NCI-H2227 treated with DMSO at 0.1 percent for 48 hours (cell line): ENCODE measurements around the gene ITPKB.

Experiments used
- DNase-seq: peaks from one replicate; lab custom pipeline; 2025; lab: John Stamatoyannopoulos, UW

ITPKB gene

GRCh38 chr1:226637147-226637935 is 101.7 kb downstream of the ITPKB start:
- DNase-seq, result peak; percentile 18

DNA sequence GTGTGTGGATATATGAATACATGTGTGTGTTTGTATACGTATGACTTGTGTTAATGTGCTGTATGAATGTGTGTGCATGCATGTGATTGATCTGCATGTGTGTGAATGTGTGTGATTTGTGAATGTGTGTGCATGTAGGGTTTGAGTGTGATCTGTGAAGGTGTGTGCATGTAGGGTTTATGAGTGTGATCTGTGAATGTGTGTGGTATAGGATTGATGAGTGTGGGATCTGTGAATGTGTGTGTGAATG is 102.3 kb downstream of the ITPKB start:
- no peak for DNase-seq

DNA sequence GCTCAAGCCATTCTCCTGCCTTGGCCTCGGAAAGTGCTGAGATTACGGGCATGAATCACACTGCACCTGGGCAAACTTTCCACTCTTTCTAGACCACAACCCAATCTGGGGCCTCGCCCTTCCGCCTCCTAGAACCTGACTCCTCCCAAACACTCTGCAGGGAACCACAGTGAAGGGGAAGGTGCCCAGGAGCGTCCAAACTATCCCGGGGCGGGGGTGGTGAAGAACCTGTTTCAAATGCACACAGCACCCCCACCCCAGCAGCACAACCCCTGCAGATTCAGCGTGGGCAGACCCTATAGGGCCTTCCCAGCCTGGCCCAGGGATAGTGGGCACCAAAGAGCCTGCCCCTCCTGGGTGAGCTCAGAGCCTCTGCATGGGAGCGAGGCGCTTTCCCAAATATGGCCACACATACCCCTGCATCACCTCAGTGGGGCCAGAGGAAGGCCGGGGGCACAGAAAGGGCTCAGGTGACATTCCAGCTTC is 103.6 kb downstream of the ITPKB start:
- DNase-seq, result no peak

GRCh38 chr1:226634611-226635246 is 104.4 kb downstream of the ITPKB start:
- DNase-seq, result no peak

GRCh38 chr1:226634166-226634588 is 104.9 kb downstream of the ITPKB start:
- DNase-seq, result peak; percentile 27

- no peak for DNase-seq
Measured at GRCh38 chr1:226633541-226634165, 105.4 kb downstream of the ITPKB start.

DNA sequence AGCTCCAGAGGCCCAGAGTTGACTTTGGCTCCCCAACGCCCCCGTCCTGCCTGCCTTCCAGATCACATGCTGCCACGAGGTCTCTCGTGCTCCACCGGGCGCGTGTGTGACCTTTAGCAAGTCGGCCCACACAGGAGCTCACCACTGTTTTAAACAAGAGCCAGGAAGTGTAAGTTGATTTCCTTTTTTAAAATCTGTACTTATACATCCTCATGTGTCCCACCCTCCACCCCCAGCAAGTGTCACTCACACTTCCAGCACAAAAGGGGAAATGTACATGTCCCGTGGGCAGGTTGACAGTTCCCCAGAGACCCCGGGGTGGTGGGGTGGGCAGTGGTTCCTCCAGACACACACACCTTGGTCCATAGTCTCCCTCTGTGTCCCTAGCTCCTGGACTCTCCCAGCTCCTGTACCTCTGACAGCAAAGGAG is 106.1 kb downstream of the ITPKB start:
- DNase-seq, result no peak

- no peak for DNase-seq
Measured at GRCh38 chr1:226632169-226632879, 106.8 kb downstream of the ITPKB start.

- DNase-seq, result no peak
Measured at GRCh38 chr1:226631229-226632000, 107.7 kb downstream of the ITPKB start.

DNA sequence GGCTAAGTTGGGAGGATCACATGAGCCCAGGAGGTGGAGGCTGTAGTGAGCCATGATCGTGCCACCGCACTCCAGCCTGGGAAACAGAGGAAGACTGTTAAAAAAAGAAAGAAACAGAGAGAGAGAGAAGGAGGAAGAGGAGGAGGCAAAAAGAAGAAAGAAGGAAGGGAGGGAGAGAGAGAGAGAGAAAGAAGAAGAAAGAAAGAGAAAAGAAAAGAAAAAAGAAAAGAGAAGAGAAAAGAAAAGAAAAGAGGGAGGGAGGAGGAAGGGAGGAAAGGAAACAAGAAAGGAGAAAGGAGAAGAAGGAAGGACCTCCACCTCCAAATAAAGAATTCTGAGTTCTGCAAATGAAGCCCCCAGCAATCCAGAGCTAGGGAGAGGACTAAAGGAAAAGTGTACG is 108.5 kb downstream of the ITPKB start:
- no peak for DNase-seq

DNA sequence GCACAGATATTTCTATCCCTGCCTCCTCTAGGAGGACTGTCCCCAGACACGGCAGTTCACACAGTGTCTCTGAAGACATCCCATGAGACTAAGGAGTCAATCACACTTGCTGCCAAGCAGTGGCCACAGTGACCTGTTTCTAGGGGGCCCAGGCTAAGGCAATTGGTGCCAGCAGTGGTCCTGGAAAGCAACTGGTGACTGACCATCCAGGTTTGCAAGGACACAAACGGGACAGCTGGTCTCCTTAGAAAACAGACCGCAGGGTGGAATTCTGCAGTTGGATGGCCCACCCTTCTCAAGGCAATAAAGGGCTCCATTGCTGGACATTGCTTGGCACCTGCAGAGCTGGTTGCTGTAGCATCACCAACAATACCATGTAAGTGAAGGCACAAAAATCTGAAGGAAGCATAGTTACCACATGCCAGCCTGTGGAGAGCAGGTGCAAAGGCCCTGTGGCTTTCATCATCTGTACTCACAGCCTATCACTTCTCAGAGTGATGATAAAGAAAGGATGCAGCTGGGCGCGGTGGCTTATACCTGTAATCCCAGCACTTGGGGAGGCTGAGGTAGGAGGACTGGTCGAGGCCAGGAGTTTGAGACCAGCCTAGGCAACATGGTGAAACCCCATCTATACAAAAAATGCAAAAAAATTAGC is 109.1 kb downstream of the ITPKB start:
- no peak for DNase-seq

- DNase-seq, result no peak
Measured at GRCh38 chr1:226629210-226629895, 109.7 kb downstream of the ITPKB start.

- DNase-seq, result no peak
Measured at GRCh38 chr1:226628612-226629155, 110.4 kb downstream of the ITPKB start.

GRCh38 chr1:226627924-226628611 is 111.0 kb downstream of the ITPKB start:
- DNase-seq, result no peak

- no peak for DNase-seq
Measured at GRCh38 chr1:226627050-226627755, 111.9 kb downstream of the ITPKB start.

GRCh38 chr1:226626577-226626956 is 112.5 kb downstream of the ITPKB start:
- no peak for DNase-seq

- DNase-seq, result no peak
Measured at GRCh38 chr1:226625832-226626576, 113.1 kb downstream of the ITPKB start.

DNA sequence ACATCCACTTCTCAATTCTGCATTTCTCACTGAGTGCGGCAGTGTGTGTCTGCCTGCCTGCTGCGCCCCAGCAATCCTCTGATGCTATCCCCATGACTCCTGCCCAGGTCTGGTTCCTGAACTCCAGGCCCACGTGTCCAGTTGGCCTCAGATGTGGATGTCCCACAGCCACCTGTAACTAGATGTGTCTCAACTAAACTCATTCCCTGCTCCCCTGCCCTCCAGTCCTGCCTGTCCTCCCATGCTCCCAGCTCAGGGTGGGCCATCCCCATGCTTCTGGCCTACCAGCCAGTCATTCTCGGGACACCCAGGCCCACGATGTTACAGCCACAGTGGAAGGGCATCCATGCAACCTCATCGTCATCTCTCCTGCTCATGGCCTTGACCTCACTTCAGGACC is 113.8 kb downstream of the ITPKB start:
- DNase-seq, result no peak
